ENCODE measurements around the gene ATE1.

DNA sequence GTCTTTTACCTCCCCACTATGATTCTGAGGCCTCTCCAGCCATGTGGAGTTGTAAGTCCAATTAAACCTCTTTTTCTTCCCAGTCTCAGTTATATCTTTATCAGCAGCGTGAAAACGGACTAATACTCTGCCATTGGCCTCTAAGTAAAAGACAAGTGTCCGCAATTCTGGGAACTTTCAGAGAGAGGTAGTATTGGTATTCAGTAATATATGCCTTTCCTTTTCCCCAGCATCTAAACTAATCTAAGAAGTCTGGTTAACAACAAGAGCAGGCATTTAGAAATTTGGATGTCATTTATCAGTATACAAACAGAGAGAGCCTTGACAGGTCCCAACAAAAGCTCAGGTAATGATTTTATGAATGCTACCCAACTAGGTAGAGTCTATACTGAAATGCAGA is 95.2 kb downstream of the ATE1 start:
- TF ChIP-seq RAD21 (IDR thresholded peaks at IDR 0.05; ENCODE audit: low read length): no peak
- no peak for TF ChIP-seq POLR2A (IDR thresholded peaks at IDR 0.05; ENCODE audit: low read depth, low read length)
- TF ChIP-seq, protein P1, sequence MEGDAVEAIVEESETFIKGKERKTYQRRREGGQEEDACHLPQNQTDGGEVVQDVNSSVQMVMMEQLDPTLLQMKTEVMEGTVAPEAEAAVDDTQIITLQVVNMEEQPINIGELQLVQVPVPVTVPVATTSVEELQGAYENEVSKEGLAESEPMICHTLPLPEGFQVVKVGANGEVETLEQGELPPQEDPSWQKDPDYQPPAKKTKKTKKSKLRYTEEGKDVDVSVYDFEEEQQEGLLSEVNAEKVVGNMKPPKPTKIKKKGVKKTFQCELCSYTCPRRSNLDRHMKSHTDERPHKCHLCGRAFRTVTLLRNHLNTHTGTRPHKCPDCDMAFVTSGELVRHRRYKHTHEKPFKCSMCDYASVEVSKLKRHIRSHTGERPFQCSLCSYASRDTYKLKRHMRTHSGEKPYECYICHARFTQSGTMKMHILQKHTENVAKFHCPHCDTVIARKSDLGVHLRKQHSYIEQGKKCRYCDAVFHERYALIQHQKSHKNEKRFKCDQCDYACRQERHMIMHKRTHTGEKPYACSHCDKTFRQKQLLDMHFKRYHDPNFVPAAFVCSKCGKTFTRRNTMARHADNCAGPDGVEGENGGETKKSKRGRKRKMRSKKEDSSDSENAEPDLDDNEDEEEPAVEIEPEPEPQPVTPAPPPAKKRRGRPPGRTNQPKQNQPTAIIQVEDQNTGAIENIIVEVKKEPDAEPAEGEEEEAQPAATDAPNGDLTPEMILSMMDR (conservative IDR thresholded peaks at IDR 0.05; ENCODE audit: low read depth, low read length): no peak
- no peak for TF ChIP-seq MAFK (IDR thresholded peaks at IDR 0.05; ENCODE audit: low read depth, low read length)
